Spleen (tissue), 11 donors: ENCODE data around the gene TMCC1. TPM values are rescaled to one million over a fixed set of nuclear protein-coding genes. Genes with fewer than 3 reads are reported as not detected.
"Not testable (repeated sequence)": the region's sequence is repeated elsewhere in the genome, so short reads cannot be mapped to it uniquely, and the experiment has no call there.

Experiments
- DNase-seq: peaks from one replicate; pipeline ENCODE4 v3.0.0-alpha.2; 2020
- H3K27ac ChIP-seq, 8 donors: fragments of 200-600 bp; sonication (generic) in 7 of 8; 1 replicate in 4 of 8; 2 replicates in 4 of 8; pipeline versions ENCODE4 v1.5.0 to v1.8.0; 2016 to 2021; ENCODE audit warnings: inconsistent platforms in 4 of 8, mild to moderate bottlenecking in 4 of 8, moderate library complexity in 1 of 8
- H3K27me3 ChIP-seq, 7 donors: fragments of 200-600 bp; sonication (generic) in 6 of 7; replicated peaks in 1 of 7; 1 replicate in 4 of 7; 2 replicates in 3 of 7; pipeline versions ENCODE4 v1.5.0 to v1.8.0; 2016 to 2021; ENCODE audit warnings: inconsistent platforms in 3 of 7, mild to moderate bottlenecking in 1 of 7
- H3K36me3 ChIP-seq, 6 donors: fragments of 200-600 bp; sonication (generic) in 5 of 6; 1 replicate in 4 of 6; 2 replicates in 2 of 6; pipeline versions ENCODE4 v1.5.0 to v1.8.0; 2016 to 2021; ENCODE audit warnings: inconsistent platforms in 2 of 6
- H3K4me1 ChIP-seq, 6 donors: fragments of 200-600 bp; sonication (generic) in 5 of 6; 1 replicate in 3 of 6; 2 replicates in 3 of 6; pipeline versions ENCODE4 v1.5.0 to v1.8.0; 2016 to 2021; ENCODE audit warnings: inconsistent platforms in 3 of 6
- H3K4me3 ChIP-seq, 8 donors: fragments of 200-600 bp; sonication (generic) in 7 of 8; 1 replicate in 4 of 8; 2 replicates in 4 of 8; pipeline versions ENCODE4 v1.5.0 to v1.8.0; 2016 to 2021; ENCODE audit warnings: inconsistent platforms in 4 of 8, mild to moderate bottlenecking in 4 of 8, moderate library complexity in 2 of 8
- H3K9me3 ChIP-seq, 8 donors: fragments of 200-600 bp; sonication (generic) in 7 of 8; 1 replicate in 4 of 8; 2 replicates in 4 of 8; pipeline versions ENCODE4 v1.5.0 to v1.8.0; 2016 to 2021; ENCODE audit warnings: inconsistent platforms in 4 of 8
- CTCF ChIP-seq, 11 experiments: fragments of 200-600 bp in 7 of 11; fragments of 450-650 bp in 4 of 11; sonication (generic) in 4 of 11; IDR thresholded peaks in 8 of 11; conservative IDR thresholded peaks in 3 of 11; 1 replicate in 7 of 11; 2 replicates in 4 of 11; pipeline versions ENCODE4 v1.4.0 to v1.8.0; 2016 to 2021; ENCODE audit warnings: antibody characterized with exemption in 11 of 11, inconsistent platforms in 4 of 11, mild to moderate bottlenecking in 1 of 11
- POLR2A ChIP-seq, 3 donors: fragments of 450-650 bp; IDR thresholded peaks; one replicate each; pipeline ENCODE4 v1.5.1; 2017; ENCODE audit warnings: antibody characterized with exemption in 3 of 3, mild to moderate bottlenecking in 1 of 3
- POLR2AphosphoS5 ChIP-seq, 3 donors: sonication (generic); formaldehyde crosslinking; IDR thresholded peaks; one replicate each; pipeline ENCODE4 v1.5.1; 2017; ENCODE audit warnings: antibody characterized with exemption in 3 of 3
- WGBS, 5 donors: extraction: QIAGEN DNeasy Blood & Tissue Kit in 3 of 5; methylation state at CpG; one replicate each; pipeline versions ENCODE4 v1.1.5 to v1.1.7; 2013 to 2018; 5-methylcytosine and 5-hydroxymethylcytosine counted together
- intact Hi-C: fragments of 100-400 bp; cut with DNase I; formaldehyde crosslinking; loops from one replicate; pipeline ENCODE4 v1.15.0; 2023; ENCODE audit warnings: low total_unique reads
- polyA plus RNA-seq, 3 donors: library from polyadenylated mRNA; stranded (reverse); fragments of 200-250 nt; gene quantifications; one replicate each; pipeline ENCODE4 v1.2.1, GENCODE V29; 2013
- total RNA-seq, 7 donors: library from RNA; depleted of rRNA in 3 of 7; stranded (reverse); fragments of >200 nt in 3 of 7; fragmentation: NEBNext Ultra II Directional in 4 of 7; extraction: Animal tissue kit (Norgen Biotek cat#: 25700) in 4 of 7; gene quantifications; one replicate each; pipeline versions ENCODE4 v1.1.0 to v1.2.1, GENCODE V29; 2016 to 2021
- donor health status: healthy with polysubstance abuse.
- donor health status: DM: no; HTN: no; CAD: no; lungs with moderate emphysema.
- donor health status: DM: no; HTN: no; CAD: no.
- donor health status: Bipolar disorder and iron deficiency.
- donor health status: healthy.
- donor health status: DM: no; HTN: no; CAD: no.
- donor health status: DM: yes; HTN: yes; CAD: no.

The TMCC1 gene
- total and polyA plus RNA-seq, 10 donors: 4.5 to 45.5 (median 32.5) TPM

- TF ChIP-seq POLR2AphosphoS5 (IDR thresholded peaks at IDR 0.05) (no peak), POLR2A (IDR thresholded peaks at IDR 0.05) (no peak), CTCF (IDR thresholded peaks at IDR 0.05 in 8 of 11, conservative IDR thresholded peaks at IDR 0.05 in 3 of 11) (no peak)
- no peak for DNase-seq
- peaks cover 0 to 22% (median 0%) of the 10 kb centered on the region in 7 donors for H3K27me3 ChIP-seq
- WGBS, 5 donors: 60 to 73% (median 64%) methylated on average over 12 to 16 of the region's 16 CpGs
- no peaks in the 10 kb centered on the region for H3K36me3 ChIP-seq
- no peaks in the 10 kb centered on the region for H3K9me3 ChIP-seq
- H3K4me3 ChIP-seq: no peak overlapping the region
- peaks cover 32 to 89% (median 61%) of the 10 kb centered on the region in 6 donors for H3K4me1 ChIP-seq
- intact Hi-C loops: no loop called here
- peak overlapping the region in 2 of 8 donors; percentile 6 to 53 for H3K27ac ChIP-seq
Observed at GRCh38 chr3:129612534-129613366, 280.8 kb downstream of the TMCC1 start.

GRCh38 chr3:129611812-129612533, 281.5 kb downstream of the TMCC1 start:
- TF ChIP-seq CTCF (IDR thresholded peaks at IDR 0.05 in 8 of 11, conservative IDR thresholded peaks at IDR 0.05 in 3 of 11): no peak
- TF ChIP-seq POLR2AphosphoS5 (IDR thresholded peaks at IDR 0.05): peak in 1 of 3 donors; percentile 36
- DNase-seq: no peak
- WGBS, 5 donors: 51 to 78% (median 57%) methylated on average over 6 to 25 of the region's 25 CpGs
- Histone ChIP-seq H3K27ac (peak overlapping the region in 3 of 8 donors; percentile 2 to 53 (median 6)), H3K4me1 (peaks cover 32 to 89% (median 65%) of the 10 kb centered on the region in 6 donors), H3K27me3 (peaks cover 0 to 30% (median 0%) of the 10 kb centered on the region in 7 donors), H3K4me3 (no peak overlapping the region), H3K9me3 (no peaks in the 10 kb centered on the region), H3K36me3 (no peaks in the 10 kb centered on the region)
- intact Hi-C loops: no loop called here

- H3K27ac ChIP-seq: peak overlapping the region in 2 of 8 donors; percentile 2 to 53
- peaks cover 0 to 32% (median 0%) of the 10 kb centered on the region in 7 donors for H3K27me3 ChIP-seq
- no peak for TF ChIP-seq POLR2A (IDR thresholded peaks at IDR 0.05)
- no peak for TF ChIP-seq CTCF (IDR thresholded peaks at IDR 0.05 in 8 of 11, conservative IDR thresholded peaks at IDR 0.05 in 3 of 11)
- no peak for TF ChIP-seq POLR2AphosphoS5 (IDR thresholded peaks at IDR 0.05)
- H3K4me1 ChIP-seq: peaks cover 31 to 85% (median 63%) of the 10 kb centered on the region in 6 donors
- 78 to 83% (median 81%) methylated on average over 9 of the region's 9 CpGs; no CpG with 5 or more reads in 1 of the 5 donors for WGBS, 5 donors
- H3K9me3 ChIP-seq: no peaks in the 10 kb centered on the region
- no peaks in the 10 kb centered on the region for H3K36me3 ChIP-seq
- DNase-seq: no peak
- H3K4me3 ChIP-seq: no peak overlapping the region
- intact Hi-C loops: no loop called here
Observed at GRCh38 chr3:129611446-129611800, 282.1 kb downstream of the TMCC1 start.

GRCh38 chr3:129610794-129611445, 282.6 kb downstream of the TMCC1 start:
- H3K36me3 ChIP-seq, H3K9me3 ChIP-seq, intact Hi-C loops, H3K4me3 ChIP-seq, H3K27ac ChIP-seq, DNase-seq: not testable (repeated sequence)
- peaks cover 0 to 37% (median 4%) of the 10 kb centered on the region in 7 donors for H3K27me3 ChIP-seq
- 79 to 95% (median 93%) methylated on average over 9 to 11 of the region's 11 CpGs for WGBS, 5 donors
- peaks cover 26 to 85% (median 62%) of the 10 kb centered on the region in 6 donors for H3K4me1 ChIP-seq
